Activated CD8-positive, alpha-beta memory T cell treated with anti-CD3 and anti-CD28 coated beads, Interleukin-2, amount 10 ng/mL, durations not matched to agents 7 days and 5 days (primary cell): ENCODE measurements around the gene SLC25A25. TPM values are rescaled to one million over a fixed set of nuclear protein-coding genes. Genes with fewer than 3 reads are reported as not detected.

Experiments
- ATAC-seq: fragments of 150-1000 bp; cut with Tn5 transposase; one replicate; pipeline ENCODE4 v1.10.0; 2021; ENCODE audit warnings: moderate library complexity
- CTCF ChIA-PET: fragments of 350-600 bp; sonication (Branson Sonifier 250); formaldehyde crosslinking; loops from one replicate; lab custom pipeline; 2021; ENCODE audit warnings: antibody characterized with exemption; lab: Charles Lee
- DNase-seq: peaks from one replicate; pipeline ENCODE4 v3.0.0-alpha.2; 2020
- H3K27ac Mint-ChIP-seq: one replicate; pipeline ENCODE4 v1.8.0; 2021; ENCODE audit warnings: mild to moderate bottlenecking, mixed read lengths
- H3K27me3 Mint-ChIP-seq: one replicate; pipeline ENCODE4 v1.8.0; 2021; ENCODE audit warnings: mixed read lengths
- H3K36me3 Mint-ChIP-seq: one replicate; pipeline ENCODE4 v1.8.0; 2021; ENCODE audit warnings: mild to moderate bottlenecking, mixed read lengths
- H3K4me1 Mint-ChIP-seq: one replicate; pipeline ENCODE4 v1.8.0; 2021; ENCODE audit warnings: mixed read lengths
- H3K4me3 Mint-ChIP-seq: one replicate; pipeline ENCODE4 v1.8.0; 2021; ENCODE audit warnings: mild to moderate bottlenecking, moderate library complexity, mixed read lengths
- H3K9me3 Mint-ChIP-seq: one replicate; pipeline ENCODE4 v1.8.0; 2022; ENCODE audit warnings: low read depth, mixed read lengths
- total RNA-seq, 2 experiments: library from RNA; stranded (reverse); gene quantifications; one replicate each; pipeline ENCODE4 v1.2.3, GENCODE V29; 2021

Gene SLC25A25
- total RNA-seq, 2 experiments from 2014 or later, result 16.5 to 18.1 TPM

DNA sequence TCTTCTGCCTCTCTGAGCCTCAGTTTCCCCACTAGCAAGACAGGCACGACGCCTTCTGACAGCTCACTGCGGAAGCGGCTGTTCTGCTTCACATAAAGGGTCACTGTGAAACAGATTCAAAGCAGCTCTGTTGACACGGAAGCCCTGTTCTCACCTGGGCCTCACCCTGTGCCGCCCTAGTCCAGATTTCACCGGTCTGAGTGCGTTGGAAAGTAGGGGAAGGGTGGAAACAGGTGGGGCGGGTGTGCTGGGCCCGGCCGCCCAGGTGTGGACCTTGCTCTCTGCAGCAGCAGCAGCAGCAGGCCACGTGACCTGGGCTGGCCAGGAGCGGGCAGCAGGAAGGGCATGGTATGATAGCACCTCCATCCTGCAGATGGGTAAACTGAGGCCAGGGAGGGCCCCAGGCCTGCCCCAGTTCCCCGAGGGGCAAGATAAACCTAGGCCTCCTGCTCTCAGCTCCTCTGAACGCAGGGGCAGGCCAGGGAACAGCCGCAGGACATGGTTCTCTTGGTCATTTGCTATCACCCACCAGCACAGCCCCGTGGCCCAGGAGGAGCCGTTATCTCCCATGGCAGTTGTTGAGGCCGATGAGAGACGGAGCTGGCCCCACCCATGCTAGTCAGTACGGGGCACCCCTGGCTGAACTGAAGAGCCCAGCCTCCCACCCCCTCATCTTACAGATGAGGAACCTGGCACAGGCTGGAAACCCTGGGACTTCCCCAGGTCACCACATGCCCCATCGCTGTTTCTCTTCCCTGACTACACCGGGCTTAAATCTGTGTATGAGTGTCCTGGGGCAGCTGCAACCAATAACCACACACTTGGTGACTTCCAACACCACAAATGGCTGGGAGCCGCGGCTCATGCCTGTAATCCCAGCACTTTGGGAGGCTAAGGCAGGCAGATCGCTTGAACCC is 47.4 kb downstream of the SLC25A25 start:
- CTCF ChIA-PET, result interaction anchor here (0.8 to 3.6 kb wide), 14 partner anchors 10 to 246 kb away, joined by 3 to 24 read pairs (median 4); no protein-coding TSS in a partner anchor
- Mint-ChIP-seq H3K36me3 (peaks cover 7% of the 10 kb centered on the region), H3K4me3 (no peak overlapping the region), H3K9me3 (no peaks in the 10 kb centered on the region), H3K27me3 (no peaks in the 10 kb centered on the region), H3K4me1 (peaks cover 5% of the 10 kb centered on the region), H3K27ac (no peak overlapping the region)
- no peak for DNase-seq
- no peak for ATAC-seq

DNA sequence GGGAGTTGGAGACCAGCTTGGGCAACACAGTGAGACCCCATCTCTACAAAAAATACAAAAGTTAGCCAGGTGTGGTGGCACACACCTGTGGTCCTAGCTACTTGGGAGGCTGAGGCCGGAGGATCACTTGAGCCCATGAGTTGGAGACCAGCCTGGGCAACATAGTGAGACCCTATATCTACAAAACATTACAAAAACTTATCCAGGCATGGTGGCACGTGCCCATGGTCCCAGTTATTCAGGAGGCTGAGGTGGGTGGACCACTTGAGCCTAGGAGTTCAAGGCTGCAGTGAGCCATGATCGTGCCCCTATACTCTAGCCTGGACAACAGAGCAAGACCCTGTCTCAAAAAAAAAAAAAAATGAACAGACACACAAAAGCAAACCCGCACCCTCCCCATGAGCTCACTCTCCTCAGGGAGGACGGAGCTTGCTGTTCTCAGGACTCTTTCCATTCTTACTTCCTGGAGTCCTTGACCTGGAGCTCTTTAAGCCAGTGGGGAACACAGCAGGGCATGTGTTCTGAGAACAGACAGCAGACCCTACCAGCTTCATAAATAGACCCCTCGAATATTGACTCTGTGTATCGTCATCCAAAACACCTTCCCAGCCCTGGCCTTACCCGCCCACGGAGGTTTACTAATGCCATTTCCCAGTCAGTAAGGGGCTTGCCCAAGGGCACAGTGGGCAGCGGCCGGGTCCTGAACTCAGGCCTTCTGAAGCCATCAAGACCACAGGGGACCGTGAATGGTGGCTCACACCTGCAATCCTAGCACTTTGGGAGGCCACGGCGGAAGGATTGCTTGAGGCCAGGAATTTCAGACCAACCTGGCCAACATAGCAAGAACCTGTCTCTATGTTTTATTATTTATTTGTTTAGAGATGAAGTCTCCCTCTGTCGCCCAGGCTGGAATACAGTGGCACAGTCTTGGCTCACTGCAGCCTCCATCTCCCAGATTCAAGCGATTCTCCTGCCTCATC is 48.4 kb downstream of the SLC25A25 start:
- no peak for DNase-seq
- H3K27me3 Mint-ChIP-seq, result no peaks in the 10 kb centered on the region
- no peak overlapping the region for H3K4me3 Mint-ChIP-seq
- CTCF ChIA-PET, result interaction anchor here (0.7 to 3.6 kb wide), 18 partner anchors 8 to 245 kb away, joined by 3 to 24 read pairs (median 4); no protein-coding TSS in a partner anchor
- no peaks in the 10 kb centered on the region for H3K9me3 Mint-ChIP-seq
- peaks cover 4% of the 10 kb centered on the region for H3K36me3 Mint-ChIP-seq
- no peak overlapping the region for H3K27ac Mint-ChIP-seq
- peaks cover 5% of the 10 kb centered on the region for H3K4me1 Mint-ChIP-seq
- ATAC-seq, result no peak

DNA sequence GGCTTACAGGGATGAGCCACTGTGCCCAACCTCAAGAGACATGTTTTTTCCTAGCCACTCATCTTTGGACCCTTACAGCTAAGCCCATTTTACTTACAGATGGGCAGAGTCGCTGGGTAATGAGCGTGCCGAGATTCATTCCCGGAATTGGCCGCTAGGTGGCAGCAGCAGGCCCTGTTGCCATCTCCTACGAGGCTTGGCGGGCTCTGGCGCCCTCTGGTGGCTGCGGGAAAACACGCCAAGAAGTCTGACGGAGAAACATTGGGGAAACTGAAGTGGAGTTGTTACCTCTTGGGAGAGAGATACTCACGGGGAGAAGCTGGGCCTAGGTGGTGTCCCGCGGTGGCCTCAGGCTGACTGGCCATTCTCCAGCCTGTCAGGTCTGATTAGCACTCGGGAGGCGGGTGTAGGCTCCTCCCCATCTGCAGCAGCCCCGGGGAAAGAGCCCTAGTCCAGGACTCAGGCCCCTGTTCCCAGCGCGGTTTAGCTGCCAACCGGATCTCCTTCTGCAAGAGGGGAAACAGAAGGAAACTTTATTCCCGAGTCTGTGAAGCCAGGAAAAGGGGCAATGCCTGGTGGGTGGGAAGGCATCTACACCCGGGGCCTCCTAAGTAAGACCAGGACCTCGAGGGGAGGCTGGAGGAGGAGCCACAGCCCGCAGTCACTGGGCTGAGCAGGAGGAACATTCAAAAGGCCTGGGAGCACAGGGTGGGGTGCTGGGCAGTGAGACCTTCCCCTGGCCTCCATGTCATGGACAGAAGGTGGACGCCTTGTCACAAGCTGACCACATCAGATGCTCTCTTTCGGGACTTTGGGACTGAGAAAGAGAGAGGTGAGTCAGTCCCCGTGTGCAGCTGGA is 49.8 kb downstream of the SLC25A25 start:
- Mint-ChIP-seq H3K4me1 (peaks cover 5% of the 10 kb centered on the region), H3K4me3 (no peak overlapping the region), H3K9me3 (no peaks in the 10 kb centered on the region), H3K27me3 (no peaks in the 10 kb centered on the region), H3K36me3 (peaks cover 4% of the 10 kb centered on the region), H3K27ac (no peak overlapping the region)
- CTCF ChIA-PET, result interaction anchor here (0.6 to 3.6 kb wide), 59 partner anchors 7 to 346 kb away, joined by 3 to 24 read pairs (median 4); partner anchors contain the start of genes BBLN, EEIG1, NAIF1 and PIP5KL1
- DNase-seq (peak; percentile 96), ATAC-seq (peak; percentile 88)

DNA sequence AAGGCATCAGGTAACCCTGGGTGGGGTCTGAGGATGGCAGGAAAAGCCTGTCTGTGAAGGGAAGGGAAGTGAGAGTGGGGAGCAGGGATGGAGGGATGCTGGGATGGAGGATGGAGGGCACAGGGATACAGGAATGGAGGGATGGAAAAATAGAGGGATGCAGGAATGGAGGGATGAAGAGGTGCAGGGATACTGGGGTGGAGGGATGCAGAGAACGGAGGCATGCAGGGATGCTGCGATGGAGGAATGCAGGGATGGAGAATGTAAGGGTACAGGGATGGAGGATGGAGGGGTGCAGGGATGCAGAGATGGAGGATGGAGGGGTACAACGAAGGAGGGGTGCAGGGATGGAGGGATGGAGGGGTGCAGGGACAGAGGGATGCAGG is 50.4 kb downstream of the SLC25A25 start:
- ATAC-seq, result no peak
- H3K4me3 Mint-ChIP-seq, result no peak overlapping the region
- H3K27me3 Mint-ChIP-seq, result no peaks in the 10 kb centered on the region
- no peak for DNase-seq
- H3K9me3 Mint-ChIP-seq, result no peaks in the 10 kb centered on the region
- no peak overlapping the region for H3K27ac Mint-ChIP-seq
- CTCF ChIA-PET, result interaction anchor here (0.8 to 3.6 kb wide), 30 partner anchors 7 to 347 kb away, joined by 3 to 24 read pairs (median 6); partner anchors contain the start of genes BBLN, NAIF1, PIP5KL1 and PTGES2
- peaks cover 2% of the 10 kb centered on the region for H3K36me3 Mint-ChIP-seq
- H3K4me1 Mint-ChIP-seq, result peaks cover 5% of the 10 kb centered on the region

DNA sequence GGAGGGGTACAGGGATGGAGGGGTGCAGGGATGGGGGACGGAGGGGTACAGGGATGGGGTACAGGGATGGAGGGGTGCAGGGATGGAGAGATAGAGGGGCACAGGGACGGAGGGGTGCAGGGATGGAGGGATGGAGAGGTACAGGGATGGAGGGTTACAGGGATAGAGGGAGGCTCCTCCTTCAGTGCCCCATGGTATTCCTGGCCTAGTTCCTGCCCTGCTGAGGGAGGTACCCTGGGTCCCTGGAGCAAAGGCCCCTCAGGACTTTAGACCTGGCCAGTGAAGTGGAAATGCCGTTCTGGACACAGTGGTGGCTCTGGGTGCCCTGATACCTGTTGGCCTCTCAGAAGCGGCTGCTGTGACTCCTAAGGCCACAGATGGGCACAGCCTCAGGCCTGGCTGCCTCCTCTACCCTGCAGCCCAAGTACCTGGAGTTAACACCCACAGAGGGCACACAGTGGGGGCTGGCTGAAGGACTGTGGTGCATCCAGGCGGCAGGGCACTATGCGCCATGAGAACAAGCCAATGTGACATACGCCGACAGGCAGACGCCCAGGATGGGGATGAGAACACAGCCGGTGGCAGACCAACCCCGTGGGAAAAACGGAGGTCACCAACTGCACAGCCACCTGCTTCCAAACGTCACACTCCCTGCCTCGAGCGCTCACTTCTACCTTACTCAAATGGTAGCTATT is 51.1 kb downstream of the SLC25A25 start:
- Mint-ChIP-seq H3K4me1 (peaks cover 5% of the 10 kb centered on the region), H3K27ac (no peak overlapping the region), H3K9me3 (no peaks in the 10 kb centered on the region), H3K36me3 (peaks cover 3% of the 10 kb centered on the region), H3K27me3 (no peaks in the 10 kb centered on the region), H3K4me3 (no peak overlapping the region)
- CTCF ChIA-PET, result interaction anchor here (1.2 to 1.8 kb wide), 3 partner anchors 9 to 58 kb away, joined by 3 to 8 read pairs (median 4); no protein-coding TSS in a partner anchor
- DNase-seq (no peak), ATAC-seq (no peak)

DNA sequence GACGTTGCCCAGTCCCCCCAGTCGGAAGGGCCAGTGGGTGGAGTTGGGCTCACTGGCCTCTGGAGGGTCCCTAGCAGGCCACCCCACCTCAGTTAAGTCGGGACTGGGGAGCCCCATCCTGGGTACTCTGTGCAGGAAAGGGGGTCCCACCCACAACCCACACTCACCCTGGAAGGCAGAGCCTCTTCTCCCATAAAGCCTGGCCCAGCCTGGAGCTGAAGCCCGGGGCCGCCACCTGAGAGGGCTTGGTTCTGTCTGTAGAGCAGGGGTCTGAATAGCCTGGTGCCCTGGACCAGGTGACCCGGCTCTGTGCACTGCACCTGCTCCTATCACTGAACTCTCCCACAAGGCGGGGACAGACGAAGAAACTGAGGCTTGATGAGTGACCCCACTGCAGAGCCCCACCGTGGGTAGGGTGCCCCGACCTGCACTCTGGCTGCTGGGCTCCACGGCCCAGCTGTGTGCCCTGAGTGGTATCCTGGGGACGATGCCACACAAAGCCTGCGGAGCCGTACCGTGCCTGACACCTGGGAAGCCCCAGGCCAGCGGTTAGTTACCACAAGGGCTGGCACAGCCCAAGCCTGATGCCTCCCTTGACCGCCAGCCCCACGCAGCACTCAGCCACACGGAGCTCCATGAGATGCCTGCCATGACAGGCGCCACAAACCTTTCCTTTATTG is 52.2 kb downstream of the SLC25A25 start:
- no peak overlapping the region for H3K4me3 Mint-ChIP-seq
- no peak overlapping the region for H3K27ac Mint-ChIP-seq
- no peaks in the 10 kb centered on the region for H3K27me3 Mint-ChIP-seq

DNA sequence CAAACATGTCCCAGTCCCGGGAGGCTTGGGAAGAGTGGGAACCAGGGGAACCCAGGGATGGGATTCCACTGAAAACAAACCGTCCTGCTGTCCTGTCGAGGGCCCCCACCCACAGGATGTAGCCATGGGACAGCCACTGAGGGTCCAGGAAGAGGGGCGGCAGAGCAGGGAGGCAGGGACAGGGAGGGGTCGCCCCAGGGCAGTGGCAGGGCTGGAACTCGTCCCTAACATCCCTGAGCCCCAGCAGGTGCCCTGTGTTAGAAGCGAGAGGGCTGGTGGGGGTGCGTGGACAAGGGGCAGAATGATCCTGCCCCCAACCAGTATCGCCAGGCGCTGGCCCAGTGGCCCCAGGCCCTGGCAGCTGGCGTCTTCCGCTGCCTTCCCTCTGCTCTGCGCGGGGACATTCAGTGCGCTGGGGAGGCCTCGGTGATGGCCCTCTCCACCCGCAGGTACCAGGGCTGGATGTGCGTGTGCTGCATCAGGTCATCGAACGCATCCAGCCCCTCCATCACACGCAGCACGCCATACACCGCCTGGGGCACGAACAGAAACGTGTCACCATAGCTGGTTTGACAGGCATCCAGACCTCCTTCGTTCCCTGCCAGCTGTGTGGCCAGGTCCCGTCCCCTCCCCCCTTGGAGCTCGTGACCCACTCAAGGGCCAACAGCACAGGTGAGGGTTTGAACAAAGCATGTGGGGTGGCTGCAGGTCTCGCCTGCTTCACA is 52.9 kb downstream of the SLC25A25 start:
- ATAC-seq, result no peak
- DNase-seq, result no peak
- Mint-ChIP-seq H3K4me3 (no peak overlapping the region), H3K27me3 (no peaks in the 10 kb centered on the region), H3K36me3 (peaks cover 3% of the 10 kb centered on the region), H3K27ac (no peak overlapping the region), H3K4me1 (peaks cover 17% of the 10 kb centered on the region), H3K9me3 (no peaks in the 10 kb centered on the region)
- CTCF ChIA-PET, result interaction anchor here (1.4 to 1.8 kb wide), 2 partner anchors 8 to 179 kb away, joined by 3 to 8 read pairs; no protein-coding TSS in a partner anchor

More for the DNA sequence above, 52.2 kb downstream of the SLC25A25 start:
- DNase-seq (no peak), ATAC-seq (no peak)
- CTCF ChIA-PET, result interaction anchor here (1.2 to 1.8 kb wide), 3 partner anchors 8 to 59 kb away, joined by 3 to 8 read pairs (median 4); no protein-coding TSS in a partner anchor
- Mint-ChIP-seq H3K4me1 (peaks cover 10% of the 10 kb centered on the region), H3K36me3 (peaks cover 3% of the 10 kb centered on the region), H3K9me3 (no peaks in the 10 kb centered on the region)

DNA sequence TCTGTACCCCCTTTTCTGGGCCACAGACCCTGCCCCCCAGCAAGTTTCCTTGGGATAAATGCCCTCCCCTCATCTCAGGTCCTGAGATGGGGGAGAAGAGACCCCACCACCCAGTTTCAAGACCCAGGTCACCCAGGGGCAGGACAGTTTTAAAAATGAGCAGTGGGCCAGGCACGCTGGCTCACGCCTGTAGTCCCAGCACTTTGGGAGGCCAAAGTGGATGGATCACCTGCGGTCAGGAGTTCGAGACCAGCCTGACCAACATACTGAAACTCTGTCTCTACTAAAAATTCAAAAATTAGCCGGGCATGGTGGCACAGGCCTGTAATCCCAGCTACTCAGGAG is 53.4 kb downstream of the SLC25A25 start:
- Mint-ChIP-seq H3K27me3 (no peaks in the 10 kb centered on the region), H3K9me3 (no peaks in the 10 kb centered on the region), H3K4me3 (no peak overlapping the region), H3K27ac (no peak overlapping the region), H3K4me1 (peaks cover 22% of the 10 kb centered on the region), H3K36me3 (peaks cover 3% of the 10 kb centered on the region)
- DNase-seq (no peak), ATAC-seq (no peak)
- CTCF ChIA-PET, result interaction anchor here (1.4 kb wide), 1 partner anchor 179 kb away, joined by 3 read pairs; no protein-coding TSS in a partner anchor

DNA sequence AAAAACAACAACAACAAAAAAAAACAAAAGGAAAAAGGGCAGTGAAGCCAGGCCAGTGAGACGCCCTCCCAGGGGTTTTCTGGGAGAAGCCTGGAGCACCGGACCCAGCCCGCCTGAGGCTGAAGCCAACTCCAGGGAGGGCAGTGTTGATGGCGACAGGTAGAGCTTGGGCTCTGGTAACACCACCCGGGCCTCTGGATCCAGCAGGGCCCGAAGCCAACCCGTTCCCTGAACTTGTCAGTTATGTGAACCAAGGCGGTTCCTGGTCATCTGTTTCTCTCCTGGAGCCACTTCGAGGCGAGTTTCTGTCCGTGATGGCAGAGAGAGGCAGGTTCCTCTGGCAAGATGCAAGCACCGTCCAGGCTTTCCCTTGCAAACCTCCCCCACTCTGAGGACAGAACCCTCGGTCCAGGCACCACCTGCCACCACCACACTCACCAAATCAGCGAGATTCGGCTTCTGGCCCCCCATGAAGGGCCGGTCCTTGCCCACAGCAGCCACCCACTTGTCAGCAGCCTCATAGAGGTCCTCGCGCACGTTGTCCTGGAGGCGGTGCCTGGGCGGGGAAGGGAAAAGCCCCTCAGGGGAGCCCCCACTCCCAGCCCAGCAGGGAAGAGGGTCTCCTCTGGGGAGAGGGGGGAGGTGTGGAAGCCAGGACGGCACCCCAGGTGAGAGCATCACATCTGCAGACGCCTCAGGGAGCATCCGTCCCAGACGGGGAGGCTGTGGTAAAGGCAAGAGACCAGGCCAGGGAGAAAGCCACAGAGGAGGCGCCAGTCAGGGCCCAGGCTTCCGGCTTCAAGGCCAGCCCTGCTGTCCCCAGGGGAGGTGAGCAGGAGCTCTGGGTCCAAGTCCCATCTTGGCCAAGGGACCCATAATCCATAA is 54.1 kb downstream of the SLC25A25 start:
- DNase-seq (no peak), ATAC-seq (no peak)
- CTCF ChIA-PET, result interaction anchor here (1.4 kb wide), 1 partner anchor 180 kb away, joined by 3 read pairs; no protein-coding TSS in a partner anchor
- peaks cover 22% of the 10 kb centered on the region for H3K4me1 Mint-ChIP-seq
- no peaks in the 10 kb centered on the region for H3K9me3 Mint-ChIP-seq
- H3K4me3 Mint-ChIP-seq, result no peak overlapping the region
- no peaks in the 10 kb centered on the region for H3K27me3 Mint-ChIP-seq
- H3K27ac Mint-ChIP-seq, result no peak overlapping the region
- peaks cover 3% of the 10 kb centered on the region for H3K36me3 Mint-ChIP-seq

DNA sequence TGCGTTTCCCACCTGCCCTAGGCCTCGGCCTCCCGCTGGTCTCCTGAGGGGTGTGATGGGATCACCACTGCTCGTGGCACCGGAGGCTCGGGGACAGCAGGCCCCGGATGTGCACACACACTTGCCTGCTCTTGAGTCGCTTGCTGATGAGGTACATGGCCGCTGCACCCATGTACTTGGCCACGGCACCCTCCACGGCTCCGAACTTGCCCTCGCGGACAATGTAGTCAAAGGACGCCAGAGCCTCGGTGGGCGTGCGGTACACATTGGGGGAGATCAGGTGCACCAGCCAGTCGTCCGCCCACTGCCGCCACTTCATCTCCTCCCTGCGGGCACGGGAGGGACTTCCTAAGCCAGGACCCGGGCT is 54.8 kb downstream of the SLC25A25 start:
- no peaks in the 10 kb centered on the region for H3K27me3 Mint-ChIP-seq
- H3K27ac Mint-ChIP-seq, result no peak overlapping the region
- H3K9me3 Mint-ChIP-seq, result no peaks in the 10 kb centered on the region
- ATAC-seq (no peak), DNase-seq (no peak)
- H3K4me1 Mint-ChIP-seq, result peaks cover 18% of the 10 kb centered on the region
- H3K4me3 Mint-ChIP-seq, result no peak overlapping the region
- peaks cover 3% of the 10 kb centered on the region for H3K36me3 Mint-ChIP-seq
- CTCF ChIA-PET, result no interaction called here
